ENCODE results near the gene UQCRQ. TPM values are rescaled to one million over a fixed set of nuclear protein-coding genes. Genes with fewer than 3 reads are reported as not detected.

Gene UQCRQ
- polyA plus RNA-seq, 1 of the 3 experiments (the other 2 are of a cell fraction): 694 TPM

- H3K4me2 ChIP-seq: no peak overlapping the region
- CTCF ChIA-PET: interaction anchor here (1.0 to 2.3 kb wide), 2 partner anchors 11 to 13 kb away, joined by 4 to 10 read pairs; no protein-coding TSS in a partner anchor
- H4K20me1 ChIP-seq (ENCODE audit: insufficient read depth): peaks cover 15% of the 10 kb centered on the region; the same call in 1 of the 2 replicates
- no peaks in the 10 kb centered on the region for H3K4me1 ChIP-seq (ENCODE audit: control insufficient read depth in 1 of 2, insufficient read depth in 2 of 2, low read depth in 1 of 2, low read length in 1 of 2)
- H3K27me3 ChIP-seq (ENCODE audit: insufficient read depth): no peaks in the 10 kb centered on the region
- H3K79me2 ChIP-seq (ENCODE audit: insufficient read depth): peaks cover 75% of the 10 kb centered on the region
- no peaks in the 10 kb centered on the region for H3K9me3 ChIP-seq
- H3F3A ChIP-seq (replicated peaks; ENCODE audit: insufficient read depth): peaks cover 13% of the 10 kb centered on the region
- no peak overlapping the region for H2AFZ ChIP-seq (ENCODE audit: low read depth)
- WGBS (ENCODE audit: low lambda C conversion rate): 93% methylated on average over 7 of the region's 7 CpGs
- POLR2A ChIA-PET: no interaction called here
- TF ChIP-seq ELF1 (IDR thresholded peaks at IDR 0.05): no peak
- TF ChIP-seq, protein P1, sequence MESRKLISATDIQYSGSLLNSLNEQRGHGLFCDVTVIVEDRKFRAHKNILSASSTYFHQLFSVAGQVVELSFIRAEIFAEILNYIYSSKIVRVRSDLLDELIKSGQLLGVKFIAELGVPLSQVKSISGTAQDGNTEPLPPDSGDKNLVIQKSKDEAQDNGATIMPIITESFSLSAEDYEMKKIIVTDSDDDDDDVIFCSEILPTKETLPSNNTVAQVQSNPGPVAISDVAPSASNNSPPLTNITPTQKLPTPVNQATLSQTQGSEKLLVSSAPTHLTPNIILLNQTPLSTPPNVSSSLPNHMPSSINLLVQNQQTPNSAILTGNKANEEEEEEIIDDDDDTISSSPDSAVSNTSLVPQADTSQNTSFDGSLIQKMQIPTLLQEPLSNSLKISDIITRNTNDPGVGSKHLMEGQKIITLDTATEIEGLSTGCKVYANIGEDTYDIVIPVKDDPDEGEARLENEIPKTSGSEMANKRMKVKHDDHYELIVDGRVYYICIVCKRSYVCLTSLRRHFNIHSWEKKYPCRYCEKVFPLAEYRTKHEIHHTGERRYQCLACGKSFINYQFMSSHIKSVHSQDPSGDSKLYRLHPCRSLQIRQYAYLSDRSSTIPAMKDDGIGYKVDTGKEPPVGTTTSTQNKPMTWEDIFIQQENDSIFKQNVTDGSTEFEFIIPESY (IDR thresholded peaks at IDR 0.05; ENCODE audit: borderline replicate concordance, low read depth): no peak
- TF ChIP-seq RXRA (IDR thresholded peaks at IDR 0.05; ENCODE audit: borderline replicate concordance, low read depth): no peak
- no peak for TF ChIP-seq GABPA (IDR thresholded peaks at IDR 0.05; ENCODE audit: low read depth)
- TF ChIP-seq GATA2 (CRISPR knock-in tag; IDR thresholded peaks at IDR 0.05): no peak
- no peak for TF ChIP-seq FOSL2 (IDR thresholded peaks at IDR 0.05; ENCODE audit: borderline replicate concordance, low read depth)
- no peak for TF ChIP-seq SIN3A (IDR thresholded peaks at IDR 0.05; ENCODE audit: borderline replicate concordance, low read depth, low read length)
- no peak for TF ChIP-seq RCOR1 (IDR thresholded peaks at IDR 0.05; ENCODE audit: low read length)
- TF ChIP-seq PBX3 (IDR thresholded peaks at IDR 0.05): no peak
- TF ChIP-seq EZH2phosphoT487 (IDR thresholded peaks at IDR 0.05; ENCODE audit: borderline replicate concordance, low read depth): no peak
- TF ChIP-seq TCF12 (IDR thresholded peaks at IDR 0.05): no peak
- TF ChIP-seq JUND (IDR thresholded peaks at IDR 0.05): no peak
- no peak for TF ChIP-seq NFIC (IDR thresholded peaks at IDR 0.05; ENCODE audit: borderline replicate concordance)
- no peak overlapping the region for H3K27ac ChIP-seq (ENCODE audit: low read depth in 2 of 2, low read length in 1 of 2)
- DNase-seq: no peak
- H3K9ac ChIP-seq: no peak overlapping the region
- H3K4me3 ChIP-seq (ENCODE audit: low read depth in 2 of 2, low read length in 1 of 2): no peak overlapping the region
- H3K36me3 ChIP-seq (replicated peaks in 1 of 2; ENCODE audit: control insufficient read depth in 1 of 2, insufficient read depth in 2 of 2, low read length in 1 of 2): peaks cover 82 to 98% of the 10 kb centered on the region in 2 experiments
- no peaks in the 10 kb centered on the region for H3K9me2 ChIP-seq
Measured at GRCh38 chr5:132896685-132897084, 30.2 kb downstream of the UQCRQ start.

- Histone ChIP-seq H3K9ac (no peak overlapping the region), H3K36me3 (replicated peaks in 1 of 2; ENCODE audit: control insufficient read depth in 1 of 2, insufficient read depth in 2 of 2, low read length in 1 of 2) (peaks cover 71 to 94% of the 10 kb centered on the region in 2 experiments), H3K4me1 (ENCODE audit: control insufficient read depth in 1 of 2, insufficient read depth in 2 of 2, low read depth in 1 of 2, low read length in 1 of 2) (no peaks in the 10 kb centered on the region), H3F3A (replicated peaks; ENCODE audit: insufficient read depth) (peaks cover 11% of the 10 kb centered on the region), H3K27me3 (ENCODE audit: insufficient read depth) (no peaks in the 10 kb centered on the region), H3K4me3 (ENCODE audit: low read depth in 2 of 2, low read length in 1 of 2) (no peak overlapping the region), H3K9me3 (no peaks in the 10 kb centered on the region), H3K27ac (ENCODE audit: low read depth in 2 of 2, low read length in 1 of 2) (no peak overlapping the region), H2AFZ (ENCODE audit: low read depth) (no peak overlapping the region), H3K79me2 (ENCODE audit: insufficient read depth) (peaks cover 69% of the 10 kb centered on the region), H4K20me1 (ENCODE audit: insufficient read depth) (peaks cover 10% of the 10 kb centered on the region; the same call in 1 of the 2 replicates), H3K9me2 (no peaks in the 10 kb centered on the region), H3K4me2 (no peak overlapping the region)
- 74% methylated on average over 3 of the region's 3 CpGs for WGBS (ENCODE audit: low lambda C conversion rate)
- ChIA-PET POLR2A (no interaction called here), CTCF (interaction anchor here (1.2 kb wide), 1 partner anchor 15 kb away, joined by 3 read pairs; no protein-coding TSS in a partner anchor)
- TF ChIP-seq CHD2 (IDR thresholded peaks at IDR 0.05; ENCODE audit: low read length, partially characterized antibody) (no peak), EZH2phosphoT487 (IDR thresholded peaks at IDR 0.05; ENCODE audit: borderline replicate concordance, low read depth) (no peak), RFX5 (IDR thresholded peaks at IDR 0.05; ENCODE audit: low read length) (no peak), NFIC (IDR thresholded peaks at IDR 0.05; ENCODE audit: borderline replicate concordance) (no peak), FOXJ3 (CRISPR knock-in tag; IDR thresholded peaks at IDR 0.05) (no peak)
- TF ChIP-seq, protein P1 (IDR thresholded peaks at IDR 0.05; ENCODE audit: borderline replicate concordance, low read depth): no peak
- TF ChIP-seq, protein P2, sequence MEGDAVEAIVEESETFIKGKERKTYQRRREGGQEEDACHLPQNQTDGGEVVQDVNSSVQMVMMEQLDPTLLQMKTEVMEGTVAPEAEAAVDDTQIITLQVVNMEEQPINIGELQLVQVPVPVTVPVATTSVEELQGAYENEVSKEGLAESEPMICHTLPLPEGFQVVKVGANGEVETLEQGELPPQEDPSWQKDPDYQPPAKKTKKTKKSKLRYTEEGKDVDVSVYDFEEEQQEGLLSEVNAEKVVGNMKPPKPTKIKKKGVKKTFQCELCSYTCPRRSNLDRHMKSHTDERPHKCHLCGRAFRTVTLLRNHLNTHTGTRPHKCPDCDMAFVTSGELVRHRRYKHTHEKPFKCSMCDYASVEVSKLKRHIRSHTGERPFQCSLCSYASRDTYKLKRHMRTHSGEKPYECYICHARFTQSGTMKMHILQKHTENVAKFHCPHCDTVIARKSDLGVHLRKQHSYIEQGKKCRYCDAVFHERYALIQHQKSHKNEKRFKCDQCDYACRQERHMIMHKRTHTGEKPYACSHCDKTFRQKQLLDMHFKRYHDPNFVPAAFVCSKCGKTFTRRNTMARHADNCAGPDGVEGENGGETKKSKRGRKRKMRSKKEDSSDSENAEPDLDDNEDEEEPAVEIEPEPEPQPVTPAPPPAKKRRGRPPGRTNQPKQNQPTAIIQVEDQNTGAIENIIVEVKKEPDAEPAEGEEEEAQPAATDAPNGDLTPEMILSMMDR (IDR thresholded peaks at IDR 0.05): no peak
- DNase-seq: no peak
Measured at GRCh38 chr5:132898094-132898493, 31.7 kb downstream of the UQCRQ start.

Data from SK-N-SH (cell line).